ENCODE data around the gene HIC1. TPM values are rescaled to one million over a fixed set of nuclear protein-coding genes. Genes with fewer than 3 reads are reported as not detected.
A peak's percentile ranks its signal among the peaks of the same experiment; 100 is the strongest.

Gene HIC1
- total and polyA plus RNA-seq, 9 of the 15 experiments (the other 6 are each of a cell fraction or from before 2014, with no cell fraction given), result 0.01 to 2.5 (median 0.18) TPM

- no peak for TF ChIP-seq FOXP4 (CRISPR knock-in tag; IDR thresholded peaks at IDR 0.05; ENCODE audit: borderline replicate concordance)
- TF ChIP-seq ZNF668 (CRISPR knock-in tag; IDR thresholded peaks at IDR 0.05), result no peak
- no peak for TF ChIP-seq SLC30A9 (CRISPR knock-in tag; IDR thresholded peaks at IDR 0.05)
- no peak for TF ChIP-seq NFIX (CRISPR knock-in tag; IDR thresholded peaks at IDR 0.05; ENCODE audit: low read depth)
- no peak for TF ChIP-seq MYNN (IDR thresholded peaks at IDR 0.05)
- TF ChIP-seq MYNN (CRISPR knock-in tag; IDR thresholded peaks at IDR 0.05), result no peak
- no peak for TF ChIP-seq ZBTB12 (CRISPR knock-in tag; IDR thresholded peaks at IDR 0.05)
- TF ChIP-seq SIN3B (IDR thresholded peaks at IDR 0.05; ENCODE audit: low read depth), result peak; percentile 71
- TF ChIP-seq CBX8 (IDR thresholded peaks at IDR 0.05; ENCODE audit: borderline replicate concordance, extremely low read depth, low read depth, low read length, poor library complexity, severe bottlenecking), result no peak
- no peak for TF ChIP-seq NFRKB (IDR thresholded peaks at IDR 0.05; ENCODE audit: low read depth)
- TF ChIP-seq PHF20 (IDR thresholded peaks at IDR 0.05; ENCODE audit: partially characterized antibody), result peak; percentile 52
- TF ChIP-seq ZNF146 (CRISPR knock-in tag; IDR thresholded peaks at IDR 0.05; ENCODE audit: unreplicated experiment), result no peak
Measured at GRCh38 chr17:2029911-2030778, 24.8 kb upstream of the HIC1 start, which contains the start of gene DPH1 (continued).

Measured in K562 (cell line).